ENCODE measurements around the gene KRTAP1-5. TPM values are rescaled to one million over a fixed set of nuclear protein-coding genes. Genes with fewer than 3 reads are reported as not detected.

The KRTAP1-5 gene
- total RNA-seq, 1 experiment from 2014 or later = not detected

DNA sequence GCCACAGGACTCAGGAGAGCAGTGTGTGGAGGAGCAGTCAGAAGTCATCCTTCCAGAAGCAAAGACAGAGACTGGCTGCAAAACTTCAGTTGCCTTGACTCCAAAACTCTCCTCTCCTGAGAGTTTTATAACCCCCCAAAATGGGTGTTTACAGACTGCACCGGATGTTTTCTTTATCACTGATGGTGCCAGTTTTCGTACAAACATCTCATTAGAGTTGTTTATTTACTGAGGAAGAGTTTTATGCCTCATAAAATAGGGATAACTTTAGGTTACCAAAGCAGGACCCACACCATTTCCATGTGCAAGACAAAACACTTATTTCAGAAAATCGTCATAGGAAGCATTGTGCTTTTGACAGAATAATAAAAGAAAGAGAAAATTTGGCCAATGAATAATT, 42.8 kb downstream of the KRTAP1-5 start, which contains the start of gene KRT40:
Gene KRT40 (minus strand): TSS at position 101 of the 400 bp plus-strand sequence. CDS start 53 bp downstream, at position 48.
- CTCF ChIA-PET = no interaction called here
- TF ChIP-seq POLR2AphosphoS5 (IDR thresholded peaks at IDR 0.05; ENCODE audit: low read depth, low read length) (no peak), SIN3A (IDR thresholded peaks at IDR 0.05; ENCODE audit: borderline replicate concordance, insufficient read depth, low read depth, low read length) (no peak), REST (IDR thresholded peaks at IDR 0.05; ENCODE audit: insufficient read depth in 1 of 2, low read depth in 2 of 2, low read length in 1 of 2) (no peak), TCF7L2 (IDR thresholded peaks at IDR 0.05; ENCODE audit: low read depth, low read length) (no peak)
- TF ChIP-seq, protein P1, sequence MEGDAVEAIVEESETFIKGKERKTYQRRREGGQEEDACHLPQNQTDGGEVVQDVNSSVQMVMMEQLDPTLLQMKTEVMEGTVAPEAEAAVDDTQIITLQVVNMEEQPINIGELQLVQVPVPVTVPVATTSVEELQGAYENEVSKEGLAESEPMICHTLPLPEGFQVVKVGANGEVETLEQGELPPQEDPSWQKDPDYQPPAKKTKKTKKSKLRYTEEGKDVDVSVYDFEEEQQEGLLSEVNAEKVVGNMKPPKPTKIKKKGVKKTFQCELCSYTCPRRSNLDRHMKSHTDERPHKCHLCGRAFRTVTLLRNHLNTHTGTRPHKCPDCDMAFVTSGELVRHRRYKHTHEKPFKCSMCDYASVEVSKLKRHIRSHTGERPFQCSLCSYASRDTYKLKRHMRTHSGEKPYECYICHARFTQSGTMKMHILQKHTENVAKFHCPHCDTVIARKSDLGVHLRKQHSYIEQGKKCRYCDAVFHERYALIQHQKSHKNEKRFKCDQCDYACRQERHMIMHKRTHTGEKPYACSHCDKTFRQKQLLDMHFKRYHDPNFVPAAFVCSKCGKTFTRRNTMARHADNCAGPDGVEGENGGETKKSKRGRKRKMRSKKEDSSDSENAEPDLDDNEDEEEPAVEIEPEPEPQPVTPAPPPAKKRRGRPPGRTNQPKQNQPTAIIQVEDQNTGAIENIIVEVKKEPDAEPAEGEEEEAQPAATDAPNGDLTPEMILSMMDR (IDR thresholded peaks at IDR 0.05) = no peak
- ATAC-seq (no peak), DNase-seq (ENCODE audit: low read depth, low spot score) (no peak)
- in situ Hi-C loops (cut with HindIII; ENCODE audit: low pct_unique_long_range_greater_than_20kb, low sequenced_read_pairs) = no loop called here
- Histone ChIP-seq H3K36me3 (ENCODE audit: control insufficient read depth, insufficient read depth, low read length) (no peaks in the 10 kb centered on the region), H3K27ac (ENCODE audit: low read length) (no peak within 1 kb of the TSS), H3K4me1 (ENCODE audit: control insufficient read depth, insufficient read depth, low read length) (no peaks in the 10 kb centered on the region), H3K27me3 (ENCODE audit: control insufficient read depth, insufficient read depth, low read length) (0 out of 2 replicates have a peak, but pooled peaks cover 4% of the 10 kb centered on the region), H3K9me3 (ENCODE audit: control insufficient read depth, insufficient read depth, low read depth, low read length) (no peaks in the 10 kb centered on the region), H3K4me3 (ENCODE audit: low read depth in 2 of 2, low read length in 2 of 2) (no peak within 1 kb of the TSS)
- POLR2A ChIA-PET = no interaction called here
- intact Hi-C loops (cut with micrococcal nuclease; ENCODE audit: unreplicated experiment) = no loop called here
- no TSS peak for BruUV-seq (replicated peaks)

DNA sequence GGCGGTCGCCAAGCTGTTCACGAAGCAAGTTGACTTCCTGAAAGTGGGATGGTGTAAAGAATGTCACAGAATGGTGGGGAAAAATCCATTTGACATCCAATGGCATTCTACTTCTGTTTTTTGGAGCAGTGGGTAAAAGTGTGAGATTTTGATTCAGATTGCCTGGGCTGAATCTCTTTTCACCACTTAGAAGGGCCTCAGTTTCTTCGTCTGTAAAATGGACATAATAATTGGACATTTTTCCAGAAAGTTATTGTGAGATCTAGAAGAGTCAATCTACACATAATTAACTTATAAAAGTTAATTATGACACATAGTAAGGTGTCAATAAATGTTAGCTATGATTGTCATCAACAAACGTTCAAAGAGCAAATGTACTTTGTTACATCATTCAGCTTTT, 45.9 kb downstream of the KRTAP1-5 start:
- intact Hi-C loops (cut with micrococcal nuclease; ENCODE audit: unreplicated experiment) (no loop called here), in situ Hi-C loops (cut with HindIII; ENCODE audit: low pct_unique_long_range_greater_than_20kb, low sequenced_read_pairs) (no loop called here)
- no peaks in the 10 kb centered on the region for H3K36me3 ChIP-seq (ENCODE audit: control insufficient read depth, insufficient read depth, low read length)
- POLR2A ChIA-PET = no interaction called here
- no peaks in the 10 kb centered on the region for H3K9me3 ChIP-seq (ENCODE audit: control insufficient read depth, insufficient read depth, low read depth, low read length)
- 0 out of 2 replicates have a peak, but pooled peaks cover 4% of the 10 kb centered on the region for H3K27me3 ChIP-seq (ENCODE audit: control insufficient read depth, insufficient read depth, low read length)
- no peaks in the 10 kb centered on the region for H3K4me1 ChIP-seq (ENCODE audit: control insufficient read depth, insufficient read depth, low read length)
- H3K27ac ChIP-seq (ENCODE audit: low read length) = no peak overlapping the region
- TF ChIP-seq, protein P1 (IDR thresholded peaks at IDR 0.05) = no peak
- TF ChIP-seq SIN3A (IDR thresholded peaks at IDR 0.05; ENCODE audit: borderline replicate concordance, insufficient read depth, low read depth, low read length) = no peak
- no peak for TF ChIP-seq POLR2AphosphoS5 (IDR thresholded peaks at IDR 0.05; ENCODE audit: low read depth, low read length)
- no peak for TF ChIP-seq TCF7L2 (IDR thresholded peaks at IDR 0.05; ENCODE audit: low read depth, low read length)
- TF ChIP-seq REST (IDR thresholded peaks at IDR 0.05; ENCODE audit: insufficient read depth in 1 of 2, low read depth in 2 of 2, low read length in 1 of 2) = no peak
- BruUV-seq (replicated peaks) = no TSS peak
- no peak overlapping the region for H3K4me3 ChIP-seq (ENCODE audit: low read depth in 2 of 2, low read length in 2 of 2)
- CTCF ChIA-PET = no interaction called here
- ATAC-seq (no peak), DNase-seq (ENCODE audit: low read depth, low spot score) (no peak)
